WERI-Rb-1 (cell line): ENCODE data around the gene SLC10A7.

Source experiments
- DNase-seq: peaks from one replicate; pipeline ENCODE4 v3.0.0-alpha.2; 2020
- H3K27ac ChIP-seq: fragments of 250-450 bp; sonication (Bioruptor Pico); 2 replicates; pipeline ENCODE4 v1.5.1; 2020; ENCODE audit warnings: mild to moderate bottlenecking, moderate library complexity
- H3K27me3 ChIP-seq: fragments of 250-450 bp; sonication (Bioruptor Pico); 2 replicates; pipeline ENCODE4 v1.5.1; 2021; ENCODE audit warnings: mild to moderate bottlenecking, low read depth, moderate library complexity; ENCODE audit not compliant: insufficient read depth, severe bottlenecking
- H3K36me3 ChIP-seq: fragments of 250-450 bp; sonication (Bioruptor Pico); 2 replicates; pipeline ENCODE4 v1.5.1; 2020; ENCODE audit warnings: mild to moderate bottlenecking, moderate library complexity
- H3K4me3 ChIP-seq: 2 replicates; pipeline ENCODE4 v1.5.1; 2011; ENCODE audit warnings: low read depth, mild to moderate bottlenecking, control low read depth, low read length
- H3K9me3 ChIP-seq: fragments of 250-450 bp; sonication (Bioruptor Pico); 2 replicates; pipeline ENCODE4 v1.5.1; 2021; ENCODE audit warnings: mild to moderate bottlenecking, moderate library complexity; ENCODE audit not compliant: severe bottlenecking
- TF ChIP-seq, protein P1 (sequence below): IDR thresholded peaks from 2 replicates; pipeline ENCODE4 v1.5.1; 2011; ENCODE audit warnings: low read depth, mild to moderate bottlenecking, control low read depth, inconsistent platforms, low read length

SLC10A7 gene

DNA sequence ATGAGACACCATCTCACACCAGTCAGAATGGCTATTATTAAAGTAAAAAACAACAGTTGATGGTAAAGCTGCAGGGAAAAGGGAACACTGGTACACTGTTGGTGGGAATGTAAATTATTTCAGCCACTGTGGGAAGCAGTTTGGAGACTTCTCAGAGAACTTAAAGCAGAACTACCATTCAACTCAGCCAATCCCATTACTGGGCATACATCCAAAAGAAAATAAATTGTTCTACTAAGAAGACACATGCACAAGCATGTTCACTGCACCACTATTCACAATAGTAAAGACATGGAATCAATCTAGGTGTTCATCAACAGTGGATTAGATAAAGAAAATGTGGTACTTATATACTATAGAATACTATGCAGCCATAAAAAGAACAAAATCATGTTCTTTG lies 172.4 kb downstream of the SLC10A7 start:
- Histone ChIP-seq H3K36me3 (no peaks in the 10 kb centered on the region), H3K9me3 (no peaks in the 10 kb centered on the region), H3K4me3 (no peak overlapping the region), H3K27ac (no peak overlapping the region), H3K27me3 (no peaks in the 10 kb centered on the region)
- DNase-seq, result no peak
- TF ChIP-seq, protein P1, sequence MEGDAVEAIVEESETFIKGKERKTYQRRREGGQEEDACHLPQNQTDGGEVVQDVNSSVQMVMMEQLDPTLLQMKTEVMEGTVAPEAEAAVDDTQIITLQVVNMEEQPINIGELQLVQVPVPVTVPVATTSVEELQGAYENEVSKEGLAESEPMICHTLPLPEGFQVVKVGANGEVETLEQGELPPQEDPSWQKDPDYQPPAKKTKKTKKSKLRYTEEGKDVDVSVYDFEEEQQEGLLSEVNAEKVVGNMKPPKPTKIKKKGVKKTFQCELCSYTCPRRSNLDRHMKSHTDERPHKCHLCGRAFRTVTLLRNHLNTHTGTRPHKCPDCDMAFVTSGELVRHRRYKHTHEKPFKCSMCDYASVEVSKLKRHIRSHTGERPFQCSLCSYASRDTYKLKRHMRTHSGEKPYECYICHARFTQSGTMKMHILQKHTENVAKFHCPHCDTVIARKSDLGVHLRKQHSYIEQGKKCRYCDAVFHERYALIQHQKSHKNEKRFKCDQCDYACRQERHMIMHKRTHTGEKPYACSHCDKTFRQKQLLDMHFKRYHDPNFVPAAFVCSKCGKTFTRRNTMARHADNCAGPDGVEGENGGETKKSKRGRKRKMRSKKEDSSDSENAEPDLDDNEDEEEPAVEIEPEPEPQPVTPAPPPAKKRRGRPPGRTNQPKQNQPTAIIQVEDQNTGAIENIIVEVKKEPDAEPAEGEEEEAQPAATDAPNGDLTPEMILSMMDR, result no peak

DNA sequence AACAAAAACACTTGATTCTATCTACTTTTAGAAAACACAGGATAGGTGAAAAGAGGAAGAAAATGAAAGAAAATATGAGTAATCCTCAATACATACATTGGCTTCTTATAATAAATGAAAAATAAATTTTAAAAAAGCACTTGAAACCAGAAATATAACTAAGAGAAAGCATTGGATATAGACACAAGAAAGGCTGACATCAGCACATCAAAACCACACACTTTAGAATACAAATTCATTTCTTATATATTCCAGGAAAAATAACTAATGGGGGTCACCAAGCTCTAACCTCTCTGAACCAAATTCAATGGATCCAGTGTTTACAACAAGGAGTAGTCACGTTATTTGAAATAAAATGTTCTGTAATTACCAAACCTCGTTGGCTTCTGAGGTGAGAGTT lies 173.9 kb downstream of the SLC10A7 start:
- H3K36me3 ChIP-seq, result no peaks in the 10 kb centered on the region
- H3K27ac ChIP-seq, result no peak overlapping the region
- H3K9me3 ChIP-seq, result no peaks in the 10 kb centered on the region
- no peaks in the 10 kb centered on the region for H3K27me3 ChIP-seq
- no peak overlapping the region for H3K4me3 ChIP-seq
- TF ChIP-seq, protein P1, result no peak
- no peak for DNase-seq

DNA sequence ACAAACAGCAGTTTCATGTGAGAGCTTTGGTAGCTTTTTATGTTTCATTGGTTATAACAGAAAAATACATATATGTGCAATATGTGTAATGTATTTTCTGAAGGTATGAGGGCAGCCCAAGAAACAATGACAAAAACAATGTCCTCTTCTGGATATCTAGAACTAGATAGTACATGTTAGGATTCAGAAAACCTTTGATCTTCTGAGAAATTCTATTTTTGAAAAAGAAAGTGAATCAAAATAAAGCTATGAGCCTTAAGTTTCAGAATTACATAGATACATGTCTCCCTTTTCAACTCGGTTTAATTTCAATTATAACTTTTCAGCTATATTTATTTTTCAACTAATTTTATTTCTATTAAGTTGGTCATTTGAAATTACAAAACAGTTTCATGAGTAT lies 175.5 kb downstream of the SLC10A7 start:
- TF ChIP-seq, protein P1, result no peak
- H3K36me3 ChIP-seq, result no peaks in the 10 kb centered on the region
- no peak overlapping the region for H3K27ac ChIP-seq
- H3K4me3 ChIP-seq, result no peak overlapping the region
- DNase-seq, result no peak
- H3K27me3 ChIP-seq, result no peaks in the 10 kb centered on the region
- no peaks in the 10 kb centered on the region for H3K9me3 ChIP-seq

DNA sequence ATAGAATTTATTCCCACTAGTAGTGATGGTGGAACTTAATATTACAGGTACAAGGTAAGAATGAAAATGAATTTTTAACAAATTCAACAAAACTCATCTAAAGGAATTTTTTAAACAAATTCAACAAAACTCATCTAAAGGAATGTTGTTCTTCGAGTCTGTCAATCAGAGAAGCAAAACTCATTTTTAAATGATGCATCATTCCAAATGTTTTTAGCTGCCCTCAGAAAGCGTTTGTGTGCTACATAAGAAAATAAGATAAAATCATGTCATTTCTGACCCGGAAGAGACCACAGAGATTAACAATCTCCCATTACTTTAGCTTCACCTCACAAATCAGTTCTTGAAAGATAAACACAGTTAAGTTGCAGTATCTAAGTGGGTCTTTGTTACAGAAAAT lies 178.0 kb downstream of the SLC10A7 start:
- Histone ChIP-seq H3K9me3 (no peaks in the 10 kb centered on the region), H3K36me3 (no peaks in the 10 kb centered on the region), H3K4me3 (no peak overlapping the region), H3K27ac (no peak overlapping the region), H3K27me3 (no peaks in the 10 kb centered on the region)
- DNase-seq, result no peak
- TF ChIP-seq, protein P1, result no peak

DNA sequence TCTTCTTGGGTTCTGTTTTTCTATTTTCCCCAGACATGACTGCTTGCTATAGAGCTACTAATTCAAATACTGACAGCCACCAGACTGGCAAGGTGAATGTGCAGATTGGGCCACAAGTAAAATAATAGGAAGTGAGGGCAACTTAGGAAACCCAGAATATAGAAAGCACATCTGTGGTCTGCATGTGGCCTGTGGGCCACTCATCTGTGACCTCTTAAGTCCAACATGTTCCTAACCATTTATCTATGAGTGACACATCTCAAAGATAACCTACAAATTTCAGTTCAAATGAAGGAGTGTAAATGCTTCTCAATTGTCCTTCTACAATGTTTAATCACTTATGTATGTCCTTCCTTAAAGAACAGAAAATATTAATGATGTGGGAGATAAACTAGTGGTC lies 178.5 kb downstream of the SLC10A7 start:
- TF ChIP-seq, protein P1, result no peak
- no peak for DNase-seq
- H3K27ac ChIP-seq, result no peak overlapping the region

DNA sequence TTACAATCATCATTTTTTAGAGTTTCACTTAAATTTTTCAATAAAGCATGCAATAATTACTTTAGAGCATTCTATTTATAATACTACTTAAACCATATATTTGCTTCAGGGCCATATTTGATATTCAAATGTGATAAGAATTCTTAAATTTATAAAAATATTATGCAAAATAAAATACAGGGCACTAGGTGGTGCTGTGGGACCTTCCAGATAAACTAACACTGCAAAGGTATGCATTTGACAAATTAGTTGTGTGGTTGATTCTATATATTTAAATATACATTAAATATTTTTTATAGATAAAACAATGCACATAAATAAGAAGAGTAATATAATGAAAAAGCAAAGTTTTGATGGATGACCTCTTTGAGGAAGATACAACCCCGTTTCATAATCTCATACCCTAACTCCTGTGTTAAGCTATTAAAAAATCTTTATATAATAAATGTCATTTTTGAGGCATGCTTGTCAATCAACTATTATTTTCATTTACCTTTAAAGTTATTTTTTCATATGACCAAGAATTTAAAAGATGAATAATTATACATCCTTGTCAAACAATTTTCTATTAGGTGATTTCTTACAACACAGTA lies 179.0 kb downstream of the SLC10A7 start:
- no peaks in the 10 kb centered on the region for H3K36me3 ChIP-seq
- no peaks in the 10 kb centered on the region for H3K9me3 ChIP-seq
- H3K27ac ChIP-seq, result no peak overlapping the region
- DNase-seq, result peak; percentile 15
- H3K27me3 ChIP-seq, result no peaks in the 10 kb centered on the region
- TF ChIP-seq, protein P1, result 0 out of 2 replicates have a peak, but pooled peaks have one; percentile 22
- H3K4me3 ChIP-seq, result no peak overlapping the region

More for the DNA sequence above, 178.5 kb downstream of the SLC10A7 start:
- no peaks in the 10 kb centered on the region for H3K9me3 ChIP-seq
- H3K4me3 ChIP-seq, result no peak overlapping the region
- no peaks in the 10 kb centered on the region for H3K36me3 ChIP-seq
- no peaks in the 10 kb centered on the region for H3K27me3 ChIP-seq
